HG02623 (cell line): Measurements from ENCODE around the gene TPPP3.
"Not testable (repeated sequence)": the region's sequence is repeated elsewhere in the genome, so short reads cannot be mapped to it uniquely, and the experiment has no call there.

Experiments
- ATAC-seq: cut with Tn5 transposase; IDR thresholded peaks from one replicate; pipeline ENCODE4 v1.9.1; 2021; ENCODE audit warnings: moderate library complexity; ENCODE audit not compliant: unreplicated experiment

The TPPP3 gene

GRCh38 chr16:67390816-67391423 is 2.4 kb downstream of the TPPP3 start:
- ATAC-seq, result no peak

- ATAC-seq, result no peak
Measured at GRCh38 chr16:67389911-67390815, 3.1 kb downstream of the TPPP3 start.

- no peak for ATAC-seq
Measured at GRCh38 chr16:67388591-67388990, 4.7 kb downstream of the TPPP3 start.

- no peak for ATAC-seq
Measured at GRCh38 chr16:67388191-67388590, 5.1 kb downstream of the TPPP3 start.

- ATAC-seq, result no peak
Measured at GRCh38 chr16:67387479-67388079, 5.7 kb downstream of the TPPP3 start.

GRCh38 chr16:67386861-67387455 is 6.3 kb downstream of the TPPP3 start:
- no peak for ATAC-seq

- ATAC-seq, result no peak
Measured at GRCh38 chr16:67384778-67385510, 8.4 kb downstream of the TPPP3 start.

GRCh38 chr16:67383284-67383683 is 10.0 kb downstream of the TPPP3 start:
- ATAC-seq, result no peak

- ATAC-seq, result no peak
Measured at GRCh38 chr16:67378642-67379041, 14.7 kb downstream of the TPPP3 start.

- ATAC-seq, result not testable (repeated sequence)
Measured at GRCh38 chr16:67376012-67376411, 17.3 kb downstream of the TPPP3 start.

- ATAC-seq, result no peak
Measured at GRCh38 chr16:67372664-67373063, 20.6 kb downstream of the TPPP3 start.

GRCh38 chr16:67370661-67371060 is 22.6 kb downstream of the TPPP3 start:
- ATAC-seq, result no peak

- no peak for ATAC-seq
Measured at GRCh38 chr16:67364600-67365235, 28.6 kb downstream of the TPPP3 start.

- no peak for ATAC-seq
Measured at GRCh38 chr16:67361038-67361437, 32.3 kb downstream of the TPPP3 start.

GRCh38 chr16:67359540-67360269 is 33.6 kb downstream of the TPPP3 start:
- ATAC-seq, result not testable (repeated sequence)

- no peak for ATAC-seq
Measured at GRCh38 chr16:67357561-67357960, 35.7 kb downstream of the TPPP3 start.

GRCh38 chr16:67356396-67356795 is 36.9 kb downstream of the TPPP3 start:
- no peak for ATAC-seq

GRCh38 chr16:67352463-67352862 is 40.8 kb downstream of the TPPP3 start:
- not testable (repeated sequence) for ATAC-seq

- no peak for ATAC-seq
Measured at GRCh38 chr16:67350324-67350723, 43.0 kb downstream of the TPPP3 start.

GRCh38 chr16:67349172-67349571 is 44.1 kb downstream of the TPPP3 start:
- ATAC-seq, result no peak
